NCI-H128 (cell line): ENCODE results near the gene RSPH1.

Experiments
- DNase-seq: peaks from one replicate; lab custom pipeline; 2025; ENCODE audit not compliant: unreplicated experiment; lab: John Stamatoyannopoulos, UW

RSPH1 gene

GRCh38 chr21:42496120-42496838 lies at the start of gene RSPH1:
Gene RSPH1, minus strand, starts transcription at chr21:42496224. Its CDS starts 38 bp downstream, at chr21:42496186.
- peak; percentile 99 for DNase-seq

GRCh38 chr21:42545745-42546144 lies 49.7 kb upstream of the RSPH1 start:
- DNase-seq: no peak

GRCh38 chr21:42545317-42545716 lies 49.3 kb upstream of the RSPH1 start:
- DNase-seq: no peak

- no peak for DNase-seq
Observed at GRCh38 chr21:42544544-42544943, 48.5 kb upstream of the RSPH1 start.

- DNase-seq: no peak
Observed at GRCh38 chr21:42543106-42543847, 47.3 kb upstream of the RSPH1 start.

- DNase-seq: no peak
Observed at GRCh38 chr21:42542596-42542995, 46.6 kb upstream of the RSPH1 start.

GRCh38 chr21:42542196-42542595 lies 46.2 kb upstream of the RSPH1 start:
- DNase-seq: no peak

GRCh38 chr21:42541618-42542017 lies 45.6 kb upstream of the RSPH1 start:
- DNase-seq: no peak

GRCh38 chr21:42541174-42541573 lies 45.1 kb upstream of the RSPH1 start:
- no peak for DNase-seq

- DNase-seq: no peak
Observed at GRCh38 chr21:42540396-42540795, 44.4 kb upstream of the RSPH1 start.

- no peak for DNase-seq
Observed at GRCh38 chr21:42539931-42540343, 43.9 kb upstream of the RSPH1 start.

GRCh38 chr21:42539342-42539741 lies 43.3 kb upstream of the RSPH1 start:
- DNase-seq: no peak

- DNase-seq: no peak
Observed at GRCh38 chr21:42538479-42539275, 42.7 kb upstream of the RSPH1 start.

GRCh38 chr21:42537106-42537742 lies 41.2 kb upstream of the RSPH1 start:
- DNase-seq: peak; percentile 23

- DNase-seq: no peak
Observed at GRCh38 chr21:42536601-42537000, 40.6 kb upstream of the RSPH1 start.

GRCh38 chr21:42535602-42536171 lies 39.7 kb upstream of the RSPH1 start:
- DNase-seq: no peak

- DNase-seq: no peak
Observed at GRCh38 chr21:42534421-42535378, 38.7 kb upstream of the RSPH1 start.

- DNase-seq: no peak
Observed at GRCh38 chr21:42533963-42534355, 37.9 kb upstream of the RSPH1 start.

- no peak for DNase-seq
Observed at GRCh38 chr21:42533306-42533962, 37.4 kb upstream of the RSPH1 start.
